Measurements from ENCODE around the gene DNAH8. TPM values are rescaled to one million over a fixed set of nuclear protein-coding genes. Genes with fewer than 3 reads are reported as not detected.

The DNAH8 gene
- total RNA-seq, 3 donors from 2014 or later (not counting 1 experiment from before 2014, with no cell fraction given) = 0.10 TPM; not detected in 2

DNA sequence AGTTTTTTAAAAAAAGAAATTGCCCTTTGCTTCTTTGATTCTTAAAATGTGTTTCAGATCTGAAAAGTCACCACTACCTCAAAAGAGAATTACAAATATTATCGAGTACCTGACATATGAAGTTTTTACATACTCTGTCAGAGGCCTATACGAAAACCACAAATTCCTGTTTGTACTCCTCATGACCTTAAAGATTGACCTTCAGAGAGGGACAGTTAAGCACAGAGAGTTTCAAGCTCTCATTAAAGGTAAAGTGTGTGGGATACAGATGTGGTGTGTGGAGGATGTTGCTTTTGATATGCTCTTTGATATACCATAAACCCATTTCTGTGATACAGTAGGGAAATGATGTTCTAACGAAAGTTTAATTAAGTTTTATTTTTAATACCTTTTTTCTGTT, 223.6 kb downstream of the DNAH8 start:
- H3K4me3 Mint-ChIP-seq = no peak overlapping the region
- DNase-seq (no peak), ATAC-seq (no peak)
- H3K9me3 Mint-ChIP-seq = no peaks in the 10 kb centered on the region
- no peaks in the 10 kb centered on the region for H3K36me3 Mint-ChIP-seq
- intact Hi-C loops (cut with micrococcal nuclease) = no loop called here
- TF ChIP-seq, protein P1, sequence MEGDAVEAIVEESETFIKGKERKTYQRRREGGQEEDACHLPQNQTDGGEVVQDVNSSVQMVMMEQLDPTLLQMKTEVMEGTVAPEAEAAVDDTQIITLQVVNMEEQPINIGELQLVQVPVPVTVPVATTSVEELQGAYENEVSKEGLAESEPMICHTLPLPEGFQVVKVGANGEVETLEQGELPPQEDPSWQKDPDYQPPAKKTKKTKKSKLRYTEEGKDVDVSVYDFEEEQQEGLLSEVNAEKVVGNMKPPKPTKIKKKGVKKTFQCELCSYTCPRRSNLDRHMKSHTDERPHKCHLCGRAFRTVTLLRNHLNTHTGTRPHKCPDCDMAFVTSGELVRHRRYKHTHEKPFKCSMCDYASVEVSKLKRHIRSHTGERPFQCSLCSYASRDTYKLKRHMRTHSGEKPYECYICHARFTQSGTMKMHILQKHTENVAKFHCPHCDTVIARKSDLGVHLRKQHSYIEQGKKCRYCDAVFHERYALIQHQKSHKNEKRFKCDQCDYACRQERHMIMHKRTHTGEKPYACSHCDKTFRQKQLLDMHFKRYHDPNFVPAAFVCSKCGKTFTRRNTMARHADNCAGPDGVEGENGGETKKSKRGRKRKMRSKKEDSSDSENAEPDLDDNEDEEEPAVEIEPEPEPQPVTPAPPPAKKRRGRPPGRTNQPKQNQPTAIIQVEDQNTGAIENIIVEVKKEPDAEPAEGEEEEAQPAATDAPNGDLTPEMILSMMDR (IDR thresholded peaks at IDR 0.05) = no peak
- H3K36me3 ChIP-seq (ENCODE audit: control insufficient read depth, insufficient read depth, low read length) = no peaks in the 10 kb centered on the region
- no peaks in the 10 kb centered on the region for H3K9me3 ChIP-seq (ENCODE audit: control insufficient read depth, insufficient read depth, low read length)
- no peaks in the 10 kb centered on the region for H3K4me1 Mint-ChIP-seq
- no peak overlapping the region for H3K27ac Mint-ChIP-seq
- WGBS (ENCODE audit: insufficient coverage) = 100% methylated on average over 1 of the region's 3 CpGs
- no peaks in the 10 kb centered on the region for H3K27me3 ChIP-seq (ENCODE audit: control insufficient read depth, insufficient read depth, low read length)
- no peak overlapping the region for H3K4me3 ChIP-seq (ENCODE audit: low read length)
- peaks cover 0 to 10% of the 10 kb centered on the region in 2 donors for H3K27me3 Mint-ChIP-seq (ENCODE audit: low read depth in 2 of 2)
- no peaks in the 10 kb centered on the region for H3K4me1 ChIP-seq (ENCODE audit: control insufficient read depth, insufficient read depth, low read length)
- H3K27ac ChIP-seq (ENCODE audit: low read length) = no peak overlapping the region

DNA sequence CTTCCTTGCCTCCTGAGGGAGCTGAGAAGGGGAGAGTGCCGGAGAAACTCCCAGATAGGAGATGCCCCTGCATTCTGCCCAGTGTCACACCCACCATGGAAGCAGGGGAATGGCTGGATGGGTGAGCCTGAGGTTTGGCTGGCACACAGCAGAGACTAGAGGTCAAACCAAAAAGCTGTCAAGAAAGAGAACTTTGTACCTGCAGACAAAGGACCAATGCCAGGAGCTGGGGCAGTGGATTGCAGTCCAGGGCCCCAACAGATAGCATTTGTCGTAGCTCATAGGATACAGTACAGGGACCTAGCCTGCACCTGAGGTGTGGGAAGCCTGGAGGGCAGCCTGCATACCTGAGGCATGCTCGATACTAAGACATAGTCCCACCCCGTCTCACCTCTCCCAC, 227.3 kb downstream of the DNAH8 start:
- H3K4me3 ChIP-seq (ENCODE audit: low read length) = no peak overlapping the region
- no peaks in the 10 kb centered on the region for H3K9me3 ChIP-seq (ENCODE audit: control insufficient read depth, insufficient read depth, low read length)
- H3K4me1 Mint-ChIP-seq = no peaks in the 10 kb centered on the region
- no peak overlapping the region for H3K27ac ChIP-seq (ENCODE audit: low read length)
- TF ChIP-seq, protein P1 (IDR thresholded peaks at IDR 0.05) = no peak
- no peaks in the 10 kb centered on the region for H3K27me3 ChIP-seq (ENCODE audit: control insufficient read depth, insufficient read depth, low read length)
- H3K9me3 Mint-ChIP-seq = no peaks in the 10 kb centered on the region
- no peak overlapping the region for H3K27ac Mint-ChIP-seq
- 90% methylated on average over 2 of the region's 4 CpGs for WGBS (ENCODE audit: insufficient coverage)
- no peak for ATAC-seq
- peaks cover 4 to 10% of the 10 kb centered on the region in 2 donors for H3K27me3 Mint-ChIP-seq (ENCODE audit: low read depth in 2 of 2)
- intact Hi-C loops (cut with micrococcal nuclease) = no loop called here
- H3K36me3 Mint-ChIP-seq = no peaks in the 10 kb centered on the region
- H3K36me3 ChIP-seq (ENCODE audit: control insufficient read depth, insufficient read depth, low read length) = no peaks in the 10 kb centered on the region
- H3K4me3 Mint-ChIP-seq = no peak overlapping the region
- no peaks in the 10 kb centered on the region for H3K4me1 ChIP-seq (ENCODE audit: control insufficient read depth, insufficient read depth, low read length)
- DNase-seq = no peak

DNA sequence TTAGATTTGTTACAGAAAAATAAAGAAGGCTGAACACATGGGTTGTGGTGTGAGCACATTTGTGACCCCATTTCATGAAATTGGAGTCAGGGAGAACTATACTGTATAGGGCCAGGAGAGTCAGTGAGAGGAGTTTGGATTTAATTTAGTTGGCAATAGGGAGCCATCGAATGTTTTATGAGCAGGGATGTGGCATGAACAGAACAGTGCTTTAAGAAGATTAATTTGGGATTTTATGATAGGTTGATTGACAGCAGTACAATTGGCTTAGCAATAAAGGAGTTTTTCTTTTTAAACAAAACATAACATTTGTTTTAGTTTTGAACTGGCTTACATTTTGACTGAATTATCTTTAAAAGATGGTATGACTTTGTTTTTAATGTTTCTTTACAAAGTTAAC, 227.9 kb downstream of the DNAH8 start:
- no peak overlapping the region for H3K27ac ChIP-seq (ENCODE audit: low read length)
- no peaks in the 10 kb centered on the region for H3K9me3 Mint-ChIP-seq
- H3K27me3 ChIP-seq (ENCODE audit: control insufficient read depth, insufficient read depth, low read length) = no peaks in the 10 kb centered on the region
- peaks cover 4 to 10% of the 10 kb centered on the region in 2 donors for H3K27me3 Mint-ChIP-seq (ENCODE audit: low read depth in 2 of 2)
- WGBS (ENCODE audit: insufficient coverage) = 91% methylated on average over 1 of the region's 1 CpG
- no peak overlapping the region for H3K27ac Mint-ChIP-seq
- no peaks in the 10 kb centered on the region for H3K36me3 ChIP-seq (ENCODE audit: control insufficient read depth, insufficient read depth, low read length)
- no peaks in the 10 kb centered on the region for H3K4me1 ChIP-seq (ENCODE audit: control insufficient read depth, insufficient read depth, low read length)
- H3K36me3 Mint-ChIP-seq = no peaks in the 10 kb centered on the region
- no peaks in the 10 kb centered on the region for H3K4me1 Mint-ChIP-seq
- H3K9me3 ChIP-seq (ENCODE audit: control insufficient read depth, insufficient read depth, low read length) = no peaks in the 10 kb centered on the region
- H3K4me3 ChIP-seq (ENCODE audit: low read length) = no peak overlapping the region
- no peak overlapping the region for H3K4me3 Mint-ChIP-seq
- DNase-seq (no peak), ATAC-seq (no peak)
- intact Hi-C loops (cut with micrococcal nuclease) = no loop called here
- TF ChIP-seq, protein P1 (IDR thresholded peaks at IDR 0.05) = no peak

DNA sequence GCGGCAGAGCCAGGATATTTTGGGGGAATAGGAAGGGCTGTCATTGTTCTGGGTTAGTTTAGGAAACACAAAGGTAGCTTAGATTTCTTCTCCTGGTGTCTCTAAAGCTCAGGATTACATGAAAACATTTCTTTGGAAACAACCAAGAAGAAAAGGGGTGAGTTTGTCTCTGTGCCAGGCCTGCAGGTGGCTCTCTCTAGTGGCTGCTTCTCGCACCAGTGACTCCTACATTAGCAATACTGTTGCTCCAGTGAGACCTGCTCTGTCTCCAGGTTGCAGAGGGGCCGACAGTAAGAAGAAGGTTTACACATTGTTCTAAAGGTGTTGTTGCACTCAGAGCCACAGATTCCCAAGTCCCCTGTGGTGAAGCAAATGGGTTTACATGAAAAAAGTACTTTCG, 228.9 kb downstream of the DNAH8 start:
- Mint-ChIP-seq H3K4me3 (no peak overlapping the region), H3K27me3 (ENCODE audit: low read depth in 2 of 2) (peaks cover 4 to 15% of the 10 kb centered on the region in 2 donors), H3K36me3 (no peaks in the 10 kb centered on the region), H3K9me3 (no peaks in the 10 kb centered on the region), H3K4me1 (no peaks in the 10 kb centered on the region), H3K27ac (no peak overlapping the region)
- no peaks in the 10 kb centered on the region for H3K27me3 ChIP-seq (ENCODE audit: control insufficient read depth, insufficient read depth, low read length)
- TF ChIP-seq, protein P1 (IDR thresholded peaks at IDR 0.05) = no peak
- WGBS (ENCODE audit: insufficient coverage) = 89% methylated on average over 4 of the region's 4 CpGs
- H3K27ac ChIP-seq (ENCODE audit: low read length) = no peak overlapping the region
- intact Hi-C loops (cut with micrococcal nuclease) = no loop called here
- no peaks in the 10 kb centered on the region for H3K36me3 ChIP-seq (ENCODE audit: control insufficient read depth, insufficient read depth, low read length)
- no peak for ATAC-seq
- H3K4me3 ChIP-seq (ENCODE audit: low read length) = no peak overlapping the region
- no peaks in the 10 kb centered on the region for H3K9me3 ChIP-seq (ENCODE audit: control insufficient read depth, insufficient read depth, low read length)
- DNase-seq = no peak
- no peaks in the 10 kb centered on the region for H3K4me1 ChIP-seq (ENCODE audit: control insufficient read depth, insufficient read depth, low read length)
